Measurements from ENCODE around the gene SLC7A6. TPM values are rescaled to one million over a fixed set of nuclear protein-coding genes. Genes with fewer than 3 reads are reported as not detected.

Gene SLC7A6
- total and polyA plus RNA-seq, 10 of the 15 experiments (the other 5 are each of a cell fraction or from before 2014, with no cell fraction given), result 8.2 to 60.4 (median 28.6) TPM

- Histone ChIP-seq H3K9me3 (replicated peaks; ENCODE audit: control insufficient read depth, insufficient read depth, low read length) (no peaks in the 10 kb centered on the region), H3K36me3 (ENCODE audit: control insufficient read depth in 2 of 2, insufficient read depth in 2 of 2, low read length in 1 of 2) (peaks cover 6 to 7% of the 10 kb centered on the region in 2 experiments; a peak in 3 of 4 replicates), H3K9ac (ENCODE audit: control insufficient read depth, insufficient read depth, low read length) (no peak overlapping the region), H3K27me3 (replicated peaks in 1 of 2; ENCODE audit: control insufficient read depth in 2 of 2, insufficient read depth in 2 of 2, low read length in 1 of 2) (no peaks in the 10 kb centered on the region), H3K4me2 (ENCODE audit: control insufficient read depth, insufficient read depth) (no peak overlapping the region), H4K20me1 (ENCODE audit: control insufficient read depth, insufficient read depth) (no peaks in the 10 kb centered on the region), H3K4me3 (no peak overlapping the region), H3K4me1 (ENCODE audit: control insufficient read depth, insufficient read depth, low read length) (peaks cover 12% of the 10 kb centered on the region), H3K27ac (ENCODE audit: control insufficient read depth, insufficient read depth) (no peak overlapping the region), H3K79me2 (ENCODE audit: control insufficient read depth, insufficient read depth, low read length) (no peaks in the 10 kb centered on the region), H2AFZ (ENCODE audit: control insufficient read depth, low read depth, low read length) (no peak overlapping the region)
- RAD21 ChIA-PET (ENCODE audit: unreplicated experiment), result interaction anchor here (0.6 to 2.7 kb wide), 13 partner anchors 9 to 388 kb away, joined by 3 to 16 read pairs (median 4); no protein-coding TSS in a partner anchor
- CTCF ChIA-PET, result interaction anchor here (0.7 to 5.3 kb wide), 27 partner anchors 10 to 714 kb away, joined by 3 to 72 read pairs (median 4); partner anchors contain the start of gene NFATC3
- POLR2A ChIA-PET, result interaction anchor here (0.6 to 1.8 kb wide), 3 partner anchors 135 to 158 kb away, joined by 3 to 4 read pairs (median 3); no protein-coding TSS in a partner anchor
- no TSS peak for BruUV-seq (replicated peaks)
- intact Hi-C loops (cut with micrococcal nuclease; ENCODE audit: unreplicated experiment), result loop anchor here (1.0 to 5.0 kb wide), 6 partner anchors 134 to 412 kb away; partner anchors contain the start of gene NRN1L
- no peak for FAIRE-seq
- in situ Hi-C loops (cut with MboI), result loop anchor here (5.0 kb wide), 2 partner anchors 136 to 236 kb away; no protein-coding TSS in a partner anchor
- SMC1A ChIA-PET (ENCODE audit: uncharacterized antibody, unreplicated experiment), result interaction anchor here (0.6 to 2.8 kb wide), 16 partner anchors 9 to 454 kb away, joined by 3 to 18 read pairs (median 4); partner anchors contain the start of gene NFATC3
- 96% methylated on average over 3 of the region's 3 CpGs for WGBS (ENCODE audit: insufficient coverage, insufficient replicate concordance, low lambda C conversion rate, missing lambda C conversion rate)
- DNase-seq (ENCODE audit: low read depth, low spot score), result no peak
- ATAC-seq, result no peak
- TF ChIP-seq YY1 (IDR thresholded peaks at IDR 0.05; ENCODE audit: low read depth, low read length), result no peak
- no peak for TF ChIP-seq LARP7 (IDR thresholded peaks at IDR 0.05)
- no peak for TF ChIP-seq SPI1 (IDR thresholded peaks at IDR 0.05; ENCODE audit: borderline replicate concordance, insufficient read depth, low read depth, low read length)
- TF ChIP-seq RB1 (IDR thresholded peaks at IDR 0.05; ENCODE audit: borderline replicate concordance), result no peak
- TF ChIP-seq CUX1 (IDR thresholded peaks at IDR 0.05; ENCODE audit: insufficient replicate concordance, low read depth, low read length), result no peak
- TF ChIP-seq REST (IDR thresholded peaks at IDR 0.05; ENCODE audit: low read depth, low read length), result no peak
- TF ChIP-seq NRF1 (conservative IDR thresholded peaks at IDR 0.05; ENCODE audit: low read depth, low read length), result no peak
Observed at GRCh38 chr16:68228652-68229051, 35.7 kb upstream of the SLC7A6 start.

Measured in GM12878 (cell line).